ENCODE measurements around the gene MEGF6. TPM values are rescaled to one million over a fixed set of nuclear protein-coding genes. Genes with fewer than 3 reads are reported as not detected.

MEGF6 gene
- total RNA-seq, 1 donor from 2014 or later: 57.1 TPM

DNA sequence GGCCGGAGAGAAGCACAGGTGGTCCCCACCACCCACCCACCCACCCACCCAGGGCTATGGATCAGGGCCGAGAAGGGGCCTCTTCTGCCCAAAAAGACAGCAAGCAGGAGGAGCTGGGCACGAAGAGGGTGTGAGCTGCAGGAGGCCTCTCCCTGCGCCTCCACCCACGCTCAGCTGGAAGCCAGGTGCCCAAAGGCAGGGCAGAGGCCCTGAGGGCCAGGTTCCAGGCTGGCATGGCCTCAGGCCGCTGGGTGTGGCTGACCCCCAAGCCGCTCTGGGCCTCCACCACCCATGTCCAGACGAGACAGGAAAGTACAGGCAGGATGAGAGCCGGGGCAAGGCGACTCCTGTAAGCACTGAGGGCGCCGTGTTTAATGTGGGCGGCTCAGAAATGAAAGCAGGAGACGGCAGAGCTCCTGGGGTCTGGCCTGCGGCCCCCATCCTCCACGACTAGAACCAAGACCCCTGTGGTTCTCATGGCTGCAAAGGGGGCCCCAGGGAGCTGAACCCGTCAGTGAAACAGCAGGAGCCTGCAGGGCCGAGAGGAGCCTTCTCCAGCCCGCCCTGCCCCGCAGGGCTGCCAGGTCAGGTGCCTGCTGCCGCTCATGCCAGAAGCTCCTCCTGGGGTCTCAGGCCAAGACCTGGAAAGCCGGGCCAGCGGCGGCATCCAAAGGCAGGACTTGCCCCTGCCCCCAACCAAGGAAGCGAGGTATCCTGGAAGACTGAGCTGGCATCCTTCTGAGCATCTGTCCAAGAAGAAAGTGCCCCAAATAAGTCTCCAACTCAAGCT, 56.0 kb downstream of the MEGF6 start:
- H3K36me3 ChIP-seq: no peaks in the 10 kb centered on the region
- H3K4me1 ChIP-seq: no peaks in the 10 kb centered on the region
- H3K27me3 ChIP-seq (ENCODE audit: low read depth): no peaks in the 10 kb centered on the region
- no peak overlapping the region for H3K27ac ChIP-seq
- no peaks in the 10 kb centered on the region for H3K9me3 ChIP-seq
- intact Hi-C loops (cut with DNase I): no loop called here
- ATAC-seq (no peak), DNase-seq (no peak)
- no peak for TF ChIP-seq CTCF (IDR thresholded peaks at IDR 0.05)
- H3K4me3 ChIP-seq: no peak overlapping the region

- Histone ChIP-seq H3K4me3 (no peak overlapping the region), H3K27me3 (ENCODE audit: low read depth) (no peaks in the 10 kb centered on the region), H3K36me3 (no peaks in the 10 kb centered on the region), H3K4me1 (peaks cover 1% of the 10 kb centered on the region), H3K27ac (no peak overlapping the region), H3K9me3 (no peaks in the 10 kb centered on the region)
- no peak for TF ChIP-seq CTCF (IDR thresholded peaks at IDR 0.05)
- ATAC-seq: no peak
- no peak for DNase-seq
- intact Hi-C loops (cut with DNase I): no loop called here
These were observed 57.4 kb downstream of the MEGF6 start for GRCh38 chr1:3553940-3554223.

GRCh38 chr1:3553166-3553939, 58.0 kb downstream of the MEGF6 start:
- intact Hi-C loops (cut with DNase I): no loop called here
- DNase-seq: no peak
- TF ChIP-seq CTCF (IDR thresholded peaks at IDR 0.05): no peak

DNA sequence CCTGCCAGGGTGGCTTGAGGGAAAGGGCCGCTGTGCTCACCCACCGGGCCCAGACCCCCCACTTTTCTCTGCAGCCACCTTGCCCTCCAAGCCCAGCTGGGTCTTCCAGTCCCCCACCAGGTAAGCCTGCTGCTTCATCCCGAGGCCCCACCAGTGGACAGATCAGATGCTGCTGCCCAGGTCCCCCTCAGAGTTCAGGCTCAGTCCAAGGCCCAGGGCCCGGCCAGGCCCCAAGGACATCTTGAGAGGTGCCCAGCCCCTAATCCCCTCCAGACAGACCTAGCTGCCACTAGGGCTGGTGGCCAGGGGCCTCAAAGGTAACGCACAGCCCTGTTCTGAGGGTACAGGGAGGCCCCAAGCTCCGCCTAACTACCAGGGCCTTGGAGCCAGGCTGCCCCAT, 58.6 kb downstream of the MEGF6 start:
- Histone ChIP-seq H3K4me1 (peaks cover 11% of the 10 kb centered on the region), H3K36me3 (no peaks in the 10 kb centered on the region), H3K27ac (no peak overlapping the region), H3K27me3 (ENCODE audit: low read depth) (no peaks in the 10 kb centered on the region), H3K9me3 (no peaks in the 10 kb centered on the region), H3K4me3 (no peak overlapping the region)
- ATAC-seq (no peak), DNase-seq (no peak)
- no peak for TF ChIP-seq CTCF (IDR thresholded peaks at IDR 0.05)
- intact Hi-C loops (cut with DNase I): no loop called here

More at GRCh38 chr1:3553166-3553939, 58.0 kb downstream of the MEGF6 start:
- Histone ChIP-seq H3K27me3 (ENCODE audit: low read depth) (no peaks in the 10 kb centered on the region), H3K27ac (no peak overlapping the region), H3K9me3 (no peaks in the 10 kb centered on the region), H3K4me3 (no peak overlapping the region), H3K4me1 (peaks cover 6% of the 10 kb centered on the region), H3K36me3 (no peaks in the 10 kb centered on the region)
- ATAC-seq: no peak

- Histone ChIP-seq H3K27me3 (ENCODE audit: low read depth) (no peaks in the 10 kb centered on the region), H3K4me1 (peaks cover 17% of the 10 kb centered on the region), H3K4me3 (no peak overlapping the region), H3K27ac (no peak overlapping the region), H3K36me3 (no peaks in the 10 kb centered on the region), H3K9me3 (no peaks in the 10 kb centered on the region)
- TF ChIP-seq CTCF (IDR thresholded peaks at IDR 0.05): no peak
- no peak for DNase-seq
- ATAC-seq: no peak
- intact Hi-C loops (cut with DNase I): no loop called here
These were observed 59.1 kb downstream of the MEGF6 start for GRCh38 chr1:3552176-3552575.

All from lower lobe of right lung (tissue), 2 donors.